Stimulated activated CD4-positive, alpha-beta T cell treated with anti-CD3 and anti-CD28 coated beads, Interleukin-1b, Interleukin-23, amount 100 ng/mL, for 4 hours (primary cell): ENCODE data around the gene EIF5A.

ENCODE experiments used
- DNase-seq, 2 donors: peaks; one replicate each; pipeline ENCODE4 v3.0.0-alpha.2; 2020; ENCODE audit warnings: low read depth in 2 of 2

Gene EIF5A

DNA sequence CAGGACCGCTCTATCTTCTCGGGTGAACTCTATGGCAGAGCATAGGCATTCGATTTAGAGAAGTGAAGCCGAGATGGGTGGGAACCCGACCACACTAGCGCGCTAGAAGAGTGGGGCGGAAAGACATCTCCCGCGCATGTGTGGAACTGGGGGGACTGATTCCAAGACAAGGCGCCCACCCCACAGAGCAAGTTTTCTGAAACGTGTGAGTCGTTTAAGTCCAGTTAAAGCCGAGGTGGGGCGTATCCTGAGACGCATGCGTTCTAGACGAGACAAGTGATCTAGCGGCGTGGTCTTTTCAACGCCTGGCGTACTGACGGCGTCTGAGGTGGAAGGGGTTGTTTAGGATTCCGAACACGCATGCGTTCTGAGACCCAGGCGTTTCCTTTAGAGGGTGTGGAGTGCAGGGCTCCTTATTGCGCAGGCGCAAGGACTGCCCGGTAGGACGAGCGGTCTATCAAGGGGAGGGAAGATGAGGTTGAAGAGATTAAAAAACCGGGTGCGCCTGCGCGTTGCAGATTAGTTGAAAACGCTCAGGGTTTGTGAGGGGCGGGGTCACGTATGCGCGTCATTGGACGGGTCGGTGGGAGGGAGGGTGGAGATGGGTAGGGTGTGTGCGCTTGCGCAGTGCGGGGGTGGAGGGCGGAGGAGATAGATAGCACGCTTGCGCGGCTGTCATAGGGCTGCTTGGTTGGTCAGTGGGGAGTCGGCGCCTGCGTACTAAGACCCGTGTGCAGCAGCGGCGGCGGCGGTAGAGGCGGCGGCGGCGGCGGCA, at the start of gene EIF5A:
EIF5A (plus strand) TSS at position 718 of the 775 bp plus-strand sequence. CDS start 2,008 bp downstream, outside the sequence.
- peak; percentile 100 for DNase-seq

GRCh38 chr17:7258731-7259554, 48.5 kb upstream of the EIF5A start:
- DNase-seq = no peak

- no peak for DNase-seq
Measured at GRCh38 chr17:7259555-7259889, 47.9 kb upstream of the EIF5A start.

- DNase-seq = no peak
Measured at GRCh38 chr17:7260151-7260550, 47.3 kb upstream of the EIF5A start.

- no peak for DNase-seq
Measured at GRCh38 chr17:7260651-7261378, 46.6 kb upstream of the EIF5A start.

DNA sequence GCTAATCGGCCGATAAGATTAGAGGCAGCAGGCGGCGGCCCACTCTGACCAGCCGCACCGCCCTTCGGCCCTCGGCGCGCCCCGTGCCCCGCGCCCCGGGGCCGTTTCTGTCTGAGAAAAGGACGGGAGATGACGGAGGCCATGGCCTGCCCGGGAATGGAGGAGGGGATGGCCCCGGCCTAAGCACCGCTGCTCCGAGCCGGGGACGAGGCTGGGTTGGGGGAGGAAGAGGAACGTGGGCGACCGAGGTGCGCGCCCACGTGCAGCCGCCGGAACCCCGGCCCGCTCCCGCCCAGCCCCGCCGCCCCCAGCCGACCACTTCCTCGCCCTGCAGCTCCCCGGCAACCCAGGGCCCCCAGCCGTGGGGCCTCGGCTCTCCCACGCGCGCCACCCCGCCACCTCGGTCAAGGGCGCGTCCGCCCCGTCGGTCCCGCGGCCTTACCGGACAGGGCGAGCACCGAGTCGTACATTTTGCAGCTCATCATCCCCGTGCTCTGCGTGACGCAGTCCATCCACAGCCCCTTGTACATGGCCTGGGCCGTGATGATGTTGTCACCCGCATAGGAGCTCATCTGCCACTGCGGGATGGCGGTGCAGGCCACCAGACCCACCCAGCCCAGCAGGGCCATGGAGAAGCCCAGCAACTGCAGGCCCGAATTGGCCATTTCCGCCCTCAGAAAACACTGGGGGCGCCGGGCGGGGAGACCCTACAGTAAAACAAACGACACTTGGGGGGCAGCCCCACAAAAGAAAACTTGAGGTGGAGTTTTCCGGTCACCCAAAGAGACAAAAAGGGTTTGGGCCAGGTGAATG, 45.8 kb upstream of the EIF5A start:
- DNase-seq = peak in 1 of 2 donors; percentile 30

DNA sequence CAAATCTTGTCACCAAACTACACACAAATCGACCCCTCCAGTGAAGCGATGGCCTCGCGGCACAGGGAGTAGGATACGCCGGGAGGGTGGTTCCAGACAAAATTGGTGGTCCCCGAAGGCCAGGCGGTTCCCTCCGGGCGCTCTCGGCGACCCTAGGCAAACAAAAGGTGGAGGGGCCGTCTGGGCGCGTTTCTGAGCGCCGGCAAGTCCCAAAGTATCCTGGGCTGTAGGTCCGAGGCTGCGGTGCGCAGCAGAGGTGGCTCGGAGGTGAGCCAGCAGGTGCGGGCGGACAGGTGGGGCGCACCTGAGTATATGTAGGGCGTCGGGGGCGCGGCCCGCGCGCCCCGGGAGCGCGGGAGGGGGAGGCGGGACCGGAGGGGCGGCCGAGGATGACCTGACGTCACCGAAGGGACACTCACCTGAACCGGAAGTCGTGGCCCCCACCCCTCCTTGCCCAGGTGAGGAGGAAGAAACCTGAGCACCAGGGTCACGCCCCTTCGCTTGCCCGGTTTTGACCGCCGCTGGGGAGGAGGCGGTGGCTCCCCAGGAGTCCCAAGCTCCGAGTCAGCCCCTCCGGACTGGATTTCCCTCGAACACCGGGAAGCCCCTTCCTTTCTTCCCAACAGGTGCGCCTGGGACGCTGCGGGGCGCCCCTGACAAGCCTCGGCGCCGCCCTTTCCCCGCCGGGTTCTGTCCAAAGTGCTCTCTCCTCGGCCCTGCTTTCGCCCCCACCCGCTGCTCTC, 45.1 kb upstream of the EIF5A start, which contains the start of gene CLDN7:
CLDN7 (minus strand) TSS at position 287 of the 743 bp plus-strand sequence. CDS start 435 bp downstream, outside the sequence.
- DNase-seq = no peak

- no peak for DNase-seq
Measured at GRCh38 chr17:7262935-7263800, 44.3 kb upstream of the EIF5A start.

DNA sequence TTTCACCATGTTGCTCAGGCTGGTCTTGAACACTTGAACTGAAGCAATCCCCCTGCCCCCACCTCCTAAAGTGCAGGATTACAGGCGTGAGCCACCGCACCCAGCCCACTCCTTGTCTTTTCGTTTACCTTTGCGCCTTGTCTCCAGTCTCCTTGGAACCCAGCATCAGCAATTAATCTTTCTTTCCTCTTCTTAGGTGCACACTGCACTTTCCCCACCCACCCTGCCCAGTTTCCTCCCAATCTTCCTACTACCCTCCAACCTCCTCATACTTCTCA, 43.7 kb upstream of the EIF5A start:
- DNase-seq = no peak

DNA sequence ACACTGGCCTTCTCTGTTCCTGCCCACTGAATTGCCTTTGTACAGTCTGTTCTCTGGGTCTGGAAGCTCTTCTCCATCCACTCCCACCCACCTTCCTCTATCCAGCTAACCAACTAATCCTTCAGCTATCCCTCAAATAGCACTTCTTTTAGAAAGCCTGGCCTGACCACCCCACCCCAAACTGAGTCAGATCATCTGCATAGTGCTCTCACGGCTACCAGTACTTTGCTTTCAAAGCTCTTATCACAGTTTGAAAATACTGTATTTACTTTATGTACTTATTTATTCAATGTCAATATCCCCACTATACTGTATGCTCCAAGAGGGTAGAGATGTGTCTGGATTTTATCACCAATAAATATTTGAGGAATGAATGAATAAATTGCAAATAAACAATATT, 40.6 kb upstream of the EIF5A start:
- no peak for DNase-seq

DNA sequence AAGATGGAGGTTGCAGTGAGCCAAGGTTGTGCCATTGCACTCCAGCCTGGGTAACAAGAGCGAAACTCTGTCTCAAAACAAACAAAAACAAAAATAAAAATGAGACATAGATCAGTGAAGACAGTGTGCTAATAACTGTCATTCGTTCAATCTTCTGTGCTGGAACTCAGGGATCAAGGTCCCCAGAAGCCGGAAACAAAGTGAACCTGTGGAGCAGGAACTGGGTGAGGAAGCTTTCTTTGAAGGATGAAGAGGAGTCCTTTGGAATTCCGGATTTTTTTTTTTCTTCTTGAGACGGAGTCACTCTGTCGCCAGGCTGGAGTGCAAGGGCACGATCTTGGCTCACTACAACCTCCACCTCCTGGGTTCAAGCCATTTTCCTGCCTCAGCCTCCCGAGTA, 28.0 kb upstream of the EIF5A start:
- no peak for DNase-seq

- DNase-seq = peak; percentile 78 to 89
Measured at GRCh38 chr17:7280519-7281073, 26.8 kb upstream of the EIF5A start.

- DNase-seq = peak; percentile 84 to 93
Measured at GRCh38 chr17:7281074-7281952, 26.1 kb upstream of the EIF5A start, which contains the start of gene SLC2A4. Gene SLC2A4 (plus strand): TSS chr17:7281718. CDS start chr17:7281935, 217 bp downstream.

- DNase-seq = no peak
Measured at GRCh38 chr17:7281953-7282751, 25.3 kb upstream of the EIF5A start.

GRCh38 chr17:7282752-7283321, 24.6 kb upstream of the EIF5A start:
- DNase-seq = no peak

GRCh38 chr17:7283471-7284216, 23.8 kb upstream of the EIF5A start:
- no peak for DNase-seq

GRCh38 chr17:7284911-7285310, 22.5 kb upstream of the EIF5A start:
- DNase-seq = no peak
